ENCODE results near the gene ATXN2. TPM values are rescaled to one million over a fixed set of nuclear protein-coding genes. Genes with fewer than 3 reads are reported as not detected.
"Not testable (repeated sequence)": the region's sequence is repeated elsewhere in the genome, so short reads cannot be mapped to it uniquely, and the experiment has no call there.

ATXN2 gene
- total RNA-seq, 1 donor from 2014 or later, result 71.0 TPM

DNA sequence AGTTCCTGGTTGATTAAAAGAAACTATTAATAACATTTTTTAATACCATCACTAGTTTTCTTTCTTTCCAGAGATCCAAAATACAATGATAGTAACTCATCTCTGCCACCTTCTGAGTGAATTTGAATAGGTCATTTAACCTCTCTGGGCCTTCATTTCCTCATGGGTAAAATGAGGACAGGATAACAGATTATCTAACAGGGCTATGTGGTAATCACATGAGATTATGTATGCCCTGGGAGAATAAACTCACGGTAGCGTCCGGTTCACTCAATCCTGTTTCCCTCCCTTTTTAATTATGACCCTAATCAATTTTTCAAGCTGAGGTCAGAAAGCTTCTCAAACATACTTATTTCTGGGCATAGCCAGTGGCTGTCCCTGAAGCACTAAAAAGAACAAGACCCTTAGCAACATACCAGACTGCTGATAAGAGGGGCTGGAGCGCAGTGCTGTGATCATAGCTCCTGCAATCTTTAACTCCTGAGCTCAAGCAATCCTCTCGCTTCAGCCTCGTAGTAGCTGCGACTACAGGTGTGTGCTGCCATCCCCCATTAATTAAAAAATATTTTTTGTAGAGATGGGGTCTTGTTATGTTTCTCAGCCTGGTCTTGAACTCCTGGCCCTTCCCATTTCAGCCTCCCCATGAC, 24.2 kb downstream of the ATXN2 start:
- no peak for DNase-seq (ENCODE audit: low read depth, low spot score)
- no peak overlapping the region for H3K27ac Mint-ChIP-seq (ENCODE audit: unreplicated experiment)

DNA sequence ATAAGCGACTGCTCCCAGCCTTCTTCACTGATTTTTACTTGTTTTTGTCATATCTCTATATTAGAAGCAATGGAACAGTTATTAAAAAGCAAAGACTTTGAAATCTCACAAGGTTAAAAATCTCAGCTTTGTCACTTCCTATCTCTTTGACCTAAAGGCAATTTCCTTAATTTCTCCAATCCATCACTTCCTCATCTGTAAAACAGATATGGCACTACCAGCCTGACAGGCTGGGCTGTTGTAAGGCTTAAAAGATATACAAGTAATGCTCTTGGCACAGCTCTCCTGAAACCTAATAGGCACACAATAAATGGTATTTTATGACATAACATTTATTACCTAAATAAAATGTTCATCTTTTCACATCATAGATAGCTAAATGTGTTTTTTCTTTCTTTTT, 25.6 kb downstream of the ATXN2 start:
- no peaks in the 10 kb centered on the region for H3K9me3 Mint-ChIP-seq
- no peak for DNase-seq (ENCODE audit: low read depth, low spot score)
- TF ChIP-seq, protein P1, sequence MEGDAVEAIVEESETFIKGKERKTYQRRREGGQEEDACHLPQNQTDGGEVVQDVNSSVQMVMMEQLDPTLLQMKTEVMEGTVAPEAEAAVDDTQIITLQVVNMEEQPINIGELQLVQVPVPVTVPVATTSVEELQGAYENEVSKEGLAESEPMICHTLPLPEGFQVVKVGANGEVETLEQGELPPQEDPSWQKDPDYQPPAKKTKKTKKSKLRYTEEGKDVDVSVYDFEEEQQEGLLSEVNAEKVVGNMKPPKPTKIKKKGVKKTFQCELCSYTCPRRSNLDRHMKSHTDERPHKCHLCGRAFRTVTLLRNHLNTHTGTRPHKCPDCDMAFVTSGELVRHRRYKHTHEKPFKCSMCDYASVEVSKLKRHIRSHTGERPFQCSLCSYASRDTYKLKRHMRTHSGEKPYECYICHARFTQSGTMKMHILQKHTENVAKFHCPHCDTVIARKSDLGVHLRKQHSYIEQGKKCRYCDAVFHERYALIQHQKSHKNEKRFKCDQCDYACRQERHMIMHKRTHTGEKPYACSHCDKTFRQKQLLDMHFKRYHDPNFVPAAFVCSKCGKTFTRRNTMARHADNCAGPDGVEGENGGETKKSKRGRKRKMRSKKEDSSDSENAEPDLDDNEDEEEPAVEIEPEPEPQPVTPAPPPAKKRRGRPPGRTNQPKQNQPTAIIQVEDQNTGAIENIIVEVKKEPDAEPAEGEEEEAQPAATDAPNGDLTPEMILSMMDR (conservative IDR thresholded peaks at IDR 0.05), result no peak
- H3K4me3 Mint-ChIP-seq, result no peak overlapping the region
- no peak overlapping the region for H3K27ac Mint-ChIP-seq (ENCODE audit: unreplicated experiment)
- H3K27me3 Mint-ChIP-seq (ENCODE audit: low read depth), result no peaks in the 10 kb centered on the region
- H3K4me1 Mint-ChIP-seq, result peaks cover 16% of the 10 kb centered on the region
- no peaks in the 10 kb centered on the region for H3K36me3 Mint-ChIP-seq (ENCODE audit: low read depth)

More for the DNA sequence above, 24.2 kb downstream of the ATXN2 start:
- Mint-ChIP-seq H3K4me1 (peaks cover 18% of the 10 kb centered on the region), H3K36me3 (ENCODE audit: low read depth) (no peaks in the 10 kb centered on the region), H3K9me3 (no peaks in the 10 kb centered on the region), H3K4me3 (no peak overlapping the region), H3K27me3 (ENCODE audit: low read depth) (no peaks in the 10 kb centered on the region)
- TF ChIP-seq, protein P1 (conservative IDR thresholded peaks at IDR 0.05), result no peak

DNA sequence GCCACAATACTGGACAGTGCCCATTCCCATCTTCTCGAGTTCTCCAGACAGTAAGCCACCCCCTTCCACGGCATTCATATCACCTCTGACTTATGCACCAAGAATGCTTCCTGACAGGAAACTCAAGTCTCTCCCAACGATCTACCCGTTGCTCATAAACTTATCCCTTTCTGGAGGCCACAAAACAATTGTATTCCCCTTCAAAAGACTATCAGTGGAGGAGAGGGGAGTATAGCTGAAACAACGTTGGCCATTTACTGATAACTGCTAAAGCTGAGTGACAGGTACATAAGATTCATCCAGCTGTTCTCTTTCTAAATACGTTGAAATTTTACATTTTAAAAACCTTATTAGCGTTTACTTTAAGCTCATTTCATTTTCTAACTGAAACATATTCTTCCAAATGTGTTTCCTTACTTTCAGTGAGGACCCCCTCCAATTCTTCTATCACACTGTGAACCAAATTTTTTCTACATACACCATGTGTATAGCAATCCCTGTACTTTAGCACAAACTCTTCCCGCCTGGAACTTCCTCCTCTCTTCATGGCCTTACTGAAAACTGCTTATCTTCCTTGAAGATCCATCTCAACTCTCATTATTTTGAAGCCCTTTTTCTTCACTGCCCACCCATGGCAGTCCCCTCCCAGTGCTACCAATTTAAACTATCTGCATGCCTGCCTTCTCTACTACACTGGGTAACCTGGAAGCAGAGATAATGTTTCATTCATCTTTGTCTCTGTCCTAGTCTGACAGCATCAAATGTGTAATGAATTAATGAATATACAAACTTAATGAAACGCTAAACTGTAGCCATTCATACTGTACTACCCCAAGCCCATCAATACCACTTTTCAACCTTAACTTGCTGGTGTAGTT, 28.8 kb downstream of the ATXN2 start:
- TF ChIP-seq, protein P1 (conservative IDR thresholded peaks at IDR 0.05), result no peak
- Mint-ChIP-seq H3K27me3 (ENCODE audit: low read depth) (no peaks in the 10 kb centered on the region), H3K27ac (ENCODE audit: unreplicated experiment) (peak overlapping the region; percentile 4), H3K4me3 (no peak overlapping the region), H3K9me3 (no peaks in the 10 kb centered on the region), H3K36me3 (ENCODE audit: low read depth) (no peaks in the 10 kb centered on the region), H3K4me1 (peaks cover 12% of the 10 kb centered on the region)
- DNase-seq (ENCODE audit: low read depth, low spot score), result no peak

DNA sequence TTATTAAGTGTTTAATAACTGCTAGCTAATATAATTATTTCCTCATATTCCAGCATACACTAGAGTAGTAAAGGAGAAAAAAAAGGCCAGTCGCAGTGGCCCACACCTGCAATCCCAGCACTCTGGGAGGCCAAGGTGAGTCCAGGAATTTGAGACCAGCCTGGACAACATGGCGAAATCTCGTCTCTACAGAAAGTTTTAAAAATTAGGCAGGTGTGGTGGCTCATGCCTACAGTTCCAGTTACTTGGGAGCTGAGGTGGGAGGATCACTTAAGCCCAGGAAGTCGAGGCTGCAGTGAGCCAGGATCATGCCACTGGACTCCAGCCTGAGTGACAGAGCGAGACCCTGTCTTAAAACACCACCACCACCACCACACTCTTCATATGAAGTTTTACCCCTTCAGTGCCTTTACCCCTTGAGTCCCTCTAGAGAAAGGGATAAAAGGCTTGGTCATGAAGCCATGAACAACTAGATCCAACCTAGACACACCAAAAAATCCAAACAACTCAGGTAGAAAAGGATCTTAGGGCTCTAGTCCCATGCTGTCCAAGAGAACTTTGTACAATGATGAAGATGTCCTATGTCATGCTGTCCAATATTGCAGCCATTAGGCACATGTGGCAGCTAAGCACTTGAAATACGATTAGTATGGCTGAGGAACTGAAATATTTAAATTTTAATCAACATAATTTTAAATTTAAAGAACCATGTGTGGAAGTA, 29.6 kb downstream of the ATXN2 start:
- TF ChIP-seq, protein P1 (conservative IDR thresholded peaks at IDR 0.05), result no peak
- H3K27ac Mint-ChIP-seq (ENCODE audit: unreplicated experiment), result no peak overlapping the region

DNA sequence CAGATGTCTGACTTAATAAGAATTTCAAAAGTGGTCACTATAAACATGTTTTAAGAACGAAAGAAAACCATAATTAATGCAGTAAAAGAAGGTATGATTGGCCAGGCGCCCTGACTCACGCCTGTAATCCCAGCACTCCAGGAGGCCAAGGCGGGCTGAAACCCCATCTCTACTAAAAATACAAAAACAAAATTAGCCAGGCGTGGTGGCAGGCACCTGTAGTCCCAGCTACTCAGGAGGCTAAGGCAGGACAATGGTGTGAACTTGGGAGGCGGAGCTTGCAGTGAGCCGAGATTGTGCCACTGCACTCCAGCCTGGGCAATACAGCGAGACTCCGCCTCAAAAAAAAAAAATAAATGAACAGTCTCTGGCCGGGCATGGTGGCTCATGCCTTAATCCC, 38.3 kb downstream of the ATXN2 start:
- not testable (repeated sequence) for H3K36me3 Mint-ChIP-seq (ENCODE audit: low read depth); DNase-seq (ENCODE audit: low read depth, low spot score); H3K4me1 Mint-ChIP-seq; H3K9me3 Mint-ChIP-seq; H3K27ac Mint-ChIP-seq (ENCODE audit: unreplicated experiment); H3K27me3 Mint-ChIP-seq (ENCODE audit: low read depth); H3K4me3 Mint-ChIP-seq

More for the DNA sequence above, 29.6 kb downstream of the ATXN2 start:
- Mint-ChIP-seq H3K27me3 (ENCODE audit: low read depth) (no peaks in the 10 kb centered on the region), H3K9me3 (no peaks in the 10 kb centered on the region), H3K36me3 (ENCODE audit: low read depth) (no peaks in the 10 kb centered on the region), H3K4me3 (no peak overlapping the region), H3K4me1 (peaks cover 12% of the 10 kb centered on the region)
- no peak for DNase-seq (ENCODE audit: low read depth, low spot score)

Data from neural crest cell (in vitro differentiated cells).